ENCODE data around the gene FRMPD4. TPM values are rescaled to one million over a fixed set of nuclear protein-coding genes. Genes with fewer than 3 reads are reported as not detected.

FRMPD4 gene
- total RNA-seq, 1 donor from 2014 or later: not detected

- H3K4me3 Mint-ChIP-seq: no peak overlapping the region
- H3K9me3 Mint-ChIP-seq: peaks cover 3% of the 10 kb centered on the region
- H3K27ac Mint-ChIP-seq: no peak overlapping the region
- ATAC-seq (ENCODE audit: low read depth) (no peak), DNase-seq (no peak)
- no peaks in the 10 kb centered on the region for H3K27me3 Mint-ChIP-seq
- ChIA-PET CTCF (no interaction called here), POLR2A (no interaction called here)
- intact Hi-C loops (cut with micrococcal nuclease): no loop called here
- no peaks in the 10 kb centered on the region for H3K4me1 Mint-ChIP-seq
- H3K36me3 Mint-ChIP-seq (ENCODE audit: low read depth): no peaks in the 10 kb centered on the region
- TF ChIP-seq CTCF (IDR thresholded peaks at IDR 0.05): no peak
Measured at GRCh38 chrX:12747433-12747832, 609.2 kb downstream of the FRMPD4 start.

- intact Hi-C loops (cut with micrococcal nuclease): no loop called here
- ChIA-PET POLR2A (no interaction called here), CTCF (no interaction called here)
- DNase-seq (no peak), ATAC-seq (ENCODE audit: low read depth) (no peak)
- H3K27ac Mint-ChIP-seq: no peak overlapping the region
- no peaks in the 10 kb centered on the region for H3K4me1 Mint-ChIP-seq
- H3K36me3 Mint-ChIP-seq (ENCODE audit: low read depth): no peaks in the 10 kb centered on the region
- H3K9me3 Mint-ChIP-seq: peaks cover 3% of the 10 kb centered on the region
- H3K4me3 Mint-ChIP-seq: no peak overlapping the region
- no peak for TF ChIP-seq CTCF (IDR thresholded peaks at IDR 0.05)
- H3K27me3 Mint-ChIP-seq: no peaks in the 10 kb centered on the region
Measured at GRCh38 chrX:12751887-12752286, 613.6 kb downstream of the FRMPD4 start.

GRCh38 chrX:12753366-12753765, 615.1 kb downstream of the FRMPD4 start:
- ChIA-PET POLR2A (no interaction called here), CTCF (no interaction called here)
- intact Hi-C loops (cut with micrococcal nuclease): no loop called here
- Mint-ChIP-seq H3K27ac (no peak overlapping the region), H3K9me3 (peaks cover 3% of the 10 kb centered on the region), H3K4me3 (no peak overlapping the region), H3K4me1 (no peaks in the 10 kb centered on the region), H3K27me3 (no peaks in the 10 kb centered on the region), H3K36me3 (ENCODE audit: low read depth) (no peaks in the 10 kb centered on the region)
- no peak for TF ChIP-seq CTCF (IDR thresholded peaks at IDR 0.05)
- DNase-seq (no peak), ATAC-seq (ENCODE audit: low read depth) (no peak)

GRCh38 chrX:12758291-12758690, 620.0 kb downstream of the FRMPD4 start:
- ATAC-seq (ENCODE audit: low read depth): no peak
- CTCF ChIA-PET: no interaction called here

GRCh38 chrX:12767856-12768255, 629.6 kb downstream of the FRMPD4 start:
- Mint-ChIP-seq H3K9me3 (no peaks in the 10 kb centered on the region), H3K27me3 (no peaks in the 10 kb centered on the region), H3K4me1 (peaks cover 9% of the 10 kb centered on the region), H3K27ac (no peak overlapping the region), H3K36me3 (ENCODE audit: low read depth) (no peaks in the 10 kb centered on the region), H3K4me3 (no peak overlapping the region)
- ChIA-PET CTCF (interaction anchor here (0.8 kb wide), 1 partner anchor 66 kb away, joined by 3 read pairs; no protein-coding TSS in a partner anchor), POLR2A (no interaction called here)
- DNase-seq (no peak), ATAC-seq (ENCODE audit: low read depth) (no peak)
- intact Hi-C loops (cut with micrococcal nuclease): no loop called here
- TF ChIP-seq CTCF (IDR thresholded peaks at IDR 0.05): no peak

More at GRCh38 chrX:12758291-12758690, 620.0 kb downstream of the FRMPD4 start:
- Mint-ChIP-seq H3K9me3 (no peaks in the 10 kb centered on the region), H3K27ac (no peak overlapping the region), H3K4me3 (no peak overlapping the region), H3K27me3 (peaks cover 10% of the 10 kb centered on the region), H3K4me1 (no peaks in the 10 kb centered on the region), H3K36me3 (ENCODE audit: low read depth) (no peaks in the 10 kb centered on the region)
- intact Hi-C loops (cut with micrococcal nuclease): no loop called here
- POLR2A ChIA-PET: no interaction called here
- no peak for DNase-seq
- TF ChIP-seq CTCF (IDR thresholded peaks at IDR 0.05): no peak

Data from activated B cell treated with CpG ODN at 0.5 μM for 24 hours (primary cell).